T47D (cell line): ENCODE results near the gene CDKN2AIP.

Source experiments
- DNase-seq, 2 experiments: peaks; one replicate each; pipeline versions ENCODE4 v3.0.0 to v3.0.0-alpha.2; 2011 to 2012; ENCODE audit warnings: low read depth in 1 of 2, low spot score in 1 of 2
- JUND ChIP-seq: IDR thresholded peaks from 2 replicates; pipeline ENCODE4 v1.6.1; 2012; ENCODE audit warnings: low read depth
- in situ Hi-C: cut with HindIII; loops from 2 replicates; pipeline ENCODE4 v1.10.0; 2016; ENCODE audit warnings: low sequenced_read_pairs, low pct_unique_long_range_greater_than_20kb

CDKN2AIP gene

GRCh38 chr4:183405303-183405702 is 39.1 kb upstream of the CDKN2AIP start:
- TF ChIP-seq JUND: no peak
- DNase-seq: no peak
- in situ Hi-C loops: no loop called here

GRCh38 chr4:183407128-183407585 is 37.3 kb upstream of the CDKN2AIP start:
- TF ChIP-seq JUND: no peak
- in situ Hi-C loops: no loop called here

GRCh38 chr4:183407635-183408464 is 36.6 kb upstream of the CDKN2AIP start:
- in situ Hi-C loops: no loop called here
- DNase-seq: no peak
- no peak for TF ChIP-seq JUND

More at GRCh38 chr4:183407128-183407585, 37.3 kb upstream of the CDKN2AIP start:
- peak; percentile 26 to 64 for DNase-seq

DNA sequence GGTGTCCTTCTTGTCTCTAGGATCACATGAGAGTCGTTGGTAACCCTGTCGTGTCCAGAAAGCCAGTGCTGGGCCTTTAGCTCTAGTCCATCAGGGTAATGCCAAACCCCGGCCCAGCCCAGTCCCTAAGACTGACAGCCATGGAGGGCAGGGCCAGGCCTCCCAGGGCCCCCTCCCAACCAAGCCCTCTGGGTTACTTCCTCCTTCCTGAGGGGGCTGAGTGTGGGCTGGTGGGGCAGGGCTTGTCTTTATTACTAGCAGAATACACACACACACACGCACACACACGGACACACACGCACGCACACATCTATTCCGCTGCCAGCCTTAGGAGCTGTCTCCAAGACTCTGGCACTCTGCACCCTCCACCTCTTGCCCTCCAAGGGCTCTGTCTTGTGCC is 35.6 kb upstream of the CDKN2AIP start:
- no peak for DNase-seq
- in situ Hi-C loops: no loop called here
- TF ChIP-seq JUND: no peak

DNA sequence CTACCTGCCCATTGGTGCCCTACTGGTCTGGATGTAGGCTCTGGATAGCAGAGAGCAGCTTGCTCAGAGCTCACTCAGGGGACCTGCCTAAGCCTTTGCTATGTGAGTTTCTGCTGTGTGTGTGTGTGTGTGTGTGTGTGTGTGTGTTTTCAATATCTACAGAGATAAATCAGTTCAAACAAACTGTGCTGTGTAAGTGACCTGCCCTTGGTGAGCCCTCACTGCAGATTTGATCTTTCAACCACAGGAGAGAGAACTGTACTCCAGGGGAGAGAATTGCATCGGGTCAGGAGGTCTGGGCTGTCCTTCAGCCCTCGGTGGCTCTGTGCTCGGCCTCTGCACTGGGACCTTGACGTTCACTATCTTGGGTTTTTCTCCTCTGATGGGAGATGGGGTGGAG is 35.0 kb upstream of the CDKN2AIP start:
- in situ Hi-C loops: no loop called here
- DNase-seq: no peak
- no peak for TF ChIP-seq JUND

- DNase-seq: no peak
Observed at GRCh38 chr4:183409934-183410333, 34.5 kb upstream of the CDKN2AIP start.

DNA sequence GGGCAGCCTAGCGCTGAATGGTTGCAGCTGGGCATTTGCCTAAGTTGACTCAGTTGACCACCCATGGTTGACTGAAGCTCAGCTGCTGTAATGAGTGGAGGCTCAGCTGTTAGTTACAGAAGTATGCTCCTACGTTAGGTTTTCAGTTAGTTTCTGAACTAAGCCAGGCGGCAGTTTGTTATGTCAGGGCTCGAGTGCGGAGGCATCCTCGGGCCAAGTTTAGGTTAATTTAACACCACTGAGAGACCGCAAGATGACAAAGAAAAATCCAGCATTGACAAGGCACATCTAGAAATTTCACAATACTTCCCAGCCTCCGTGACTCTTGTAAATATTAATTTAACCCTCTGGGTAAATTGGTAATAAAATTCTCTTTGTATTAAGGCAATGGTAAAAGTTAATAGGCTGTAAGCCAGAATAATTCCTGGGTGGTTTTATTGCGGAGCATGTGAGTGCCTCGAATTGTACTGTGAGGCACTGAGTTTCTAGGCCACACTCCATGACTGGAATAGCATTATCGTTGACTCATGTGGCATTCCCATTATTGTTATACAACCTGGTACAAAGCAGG is 33.1 kb upstream of the CDKN2AIP start:
- no peak for DNase-seq

More at GRCh38 chr4:183409934-183410333, 34.5 kb upstream of the CDKN2AIP start:
- no peak for TF ChIP-seq JUND
- in situ Hi-C loops: no loop called here

GRCh38 chr4:183412821-183413220 is 31.6 kb upstream of the CDKN2AIP start:
- no peak for DNase-seq
- in situ Hi-C loops: no loop called here
- TF ChIP-seq JUND: no peak

More for the DNA sequence above, 33.1 kb upstream of the CDKN2AIP start:
- no peak for TF ChIP-seq JUND
- in situ Hi-C loops: no loop called here

DNA sequence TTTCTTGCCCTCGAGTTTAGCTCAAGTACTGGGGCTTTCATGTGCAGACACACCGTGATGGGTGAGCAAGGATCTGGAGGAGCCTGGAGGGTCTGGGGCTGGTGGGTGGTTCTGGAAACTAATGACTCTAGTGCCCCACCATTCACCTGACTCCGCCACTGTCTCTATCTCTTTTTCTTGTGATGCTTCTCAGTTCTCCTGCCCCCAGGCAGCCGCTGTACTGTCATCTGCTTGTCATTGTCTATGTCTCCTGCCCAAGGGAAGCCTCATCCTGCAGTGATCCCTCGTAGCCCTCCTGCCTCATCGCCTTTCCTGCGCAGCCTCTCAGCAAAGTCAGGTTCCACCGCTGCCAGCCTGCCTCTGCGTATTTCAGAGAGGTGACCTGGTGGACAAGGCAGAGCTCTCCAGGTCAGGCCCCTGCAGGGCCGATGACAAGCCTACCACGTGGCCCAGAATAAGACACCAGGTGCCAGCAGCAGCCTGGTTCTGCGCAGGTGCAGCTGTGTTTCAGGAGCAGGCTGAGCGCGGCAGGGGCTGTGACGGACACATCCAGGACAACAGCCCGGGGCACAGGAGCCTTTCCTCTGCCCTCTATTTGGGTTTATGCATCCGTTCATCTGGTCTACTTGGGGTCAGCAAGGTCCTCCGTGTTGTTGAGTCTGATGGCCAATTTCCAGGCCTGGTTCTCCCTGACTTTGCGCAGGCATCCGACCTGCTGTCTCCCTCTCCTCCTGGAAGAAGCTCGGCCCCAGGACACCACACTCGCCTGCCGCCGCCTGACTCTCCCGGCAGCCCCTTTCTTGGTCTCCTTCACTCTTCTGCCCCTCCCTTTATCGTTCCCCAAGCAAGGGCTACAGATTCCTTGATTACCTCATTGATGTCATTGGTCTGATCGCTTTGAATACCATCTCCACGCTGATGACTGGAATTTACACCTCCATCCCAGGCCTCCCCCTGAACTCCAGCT is 30.9 kb upstream of the CDKN2AIP start:
- in situ Hi-C loops: no loop called here
- no peak for DNase-seq
- no peak for TF ChIP-seq JUND

DNA sequence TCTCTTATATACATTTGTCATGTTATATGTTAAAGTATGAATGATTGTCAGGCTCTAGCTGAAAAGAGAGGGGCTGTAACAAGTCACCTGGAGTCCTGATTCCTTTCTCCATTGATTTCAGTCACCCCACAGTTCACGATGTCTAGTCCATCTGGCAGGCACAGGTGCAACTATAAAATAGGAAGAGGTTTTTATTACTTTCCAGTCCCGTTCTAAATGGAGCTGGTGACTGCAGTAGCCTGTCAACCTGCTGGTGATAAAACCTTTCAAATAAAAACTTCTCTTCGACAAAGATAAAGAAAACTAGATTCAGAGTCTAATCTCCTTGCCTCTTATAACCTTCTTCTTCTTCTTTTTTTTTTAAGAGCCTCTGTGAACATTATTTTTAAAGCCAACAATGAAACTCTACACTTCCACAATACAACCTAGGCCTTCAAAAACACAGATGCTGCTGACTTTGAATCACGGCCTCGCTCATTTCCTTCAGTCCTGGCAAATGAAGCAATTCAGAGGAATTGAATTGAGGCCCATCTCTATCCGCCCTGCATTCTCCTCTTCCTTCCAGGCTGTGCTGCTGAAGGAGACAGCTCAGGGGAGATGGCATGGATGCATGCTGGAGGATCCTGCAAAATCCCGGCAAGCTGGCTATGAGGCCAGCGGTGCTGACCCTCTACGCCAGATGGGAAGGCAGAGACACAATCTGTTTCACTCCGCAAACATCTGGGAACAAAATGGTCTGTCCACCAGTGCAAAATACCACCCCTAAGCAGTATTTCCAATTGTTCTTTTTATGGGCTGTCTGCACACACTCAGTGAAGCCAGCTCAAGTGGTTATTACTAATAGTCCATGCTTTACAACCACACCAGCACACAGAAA is 27.3 kb upstream of the CDKN2AIP start:
- in situ Hi-C loops: no loop called here
- no peak for TF ChIP-seq JUND
- no peak for DNase-seq

DNA sequence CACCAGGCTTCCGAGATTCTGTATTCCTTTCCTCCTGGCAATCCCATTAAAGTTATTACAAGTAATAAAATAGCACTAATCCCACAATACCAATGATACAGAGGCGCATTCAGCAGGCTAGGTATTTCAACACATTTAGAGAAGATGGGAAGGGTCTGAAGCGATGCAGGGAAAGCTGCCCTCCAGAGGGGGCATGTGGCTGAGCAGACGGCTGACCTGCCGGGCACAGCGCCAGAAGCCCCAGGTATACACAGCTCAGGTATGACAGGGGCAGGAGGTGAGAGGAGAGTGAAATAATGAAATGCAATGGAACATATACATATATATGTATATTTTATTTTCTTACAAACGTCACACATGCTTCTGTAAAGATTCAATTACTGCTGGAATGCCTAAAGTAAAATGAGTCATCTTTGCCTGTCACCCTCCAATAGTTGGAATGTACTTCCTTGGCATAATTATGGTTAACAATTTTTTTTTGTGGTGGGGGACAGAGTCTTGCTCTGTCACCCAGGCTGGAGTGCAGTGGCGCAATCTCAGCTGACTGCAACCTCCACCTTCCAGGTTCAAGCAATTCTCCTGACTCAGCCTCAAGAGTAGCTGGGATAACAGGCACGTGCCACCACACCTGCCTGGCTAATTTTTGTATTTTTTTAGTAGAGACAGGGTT is 21.3 kb upstream of the CDKN2AIP start:
- no peak for DNase-seq
- in situ Hi-C loops: no loop called here
- TF ChIP-seq JUND: no peak
